Measurements from ENCODE around the gene GYS1. TPM values are rescaled to one million over a fixed set of nuclear protein-coding genes. Genes with fewer than 3 reads are reported as not detected.

Gene GYS1
- total and polyA plus RNA-seq, 2 experiments from 2014 or later: 15.9 to 28.9 TPM

DNA sequence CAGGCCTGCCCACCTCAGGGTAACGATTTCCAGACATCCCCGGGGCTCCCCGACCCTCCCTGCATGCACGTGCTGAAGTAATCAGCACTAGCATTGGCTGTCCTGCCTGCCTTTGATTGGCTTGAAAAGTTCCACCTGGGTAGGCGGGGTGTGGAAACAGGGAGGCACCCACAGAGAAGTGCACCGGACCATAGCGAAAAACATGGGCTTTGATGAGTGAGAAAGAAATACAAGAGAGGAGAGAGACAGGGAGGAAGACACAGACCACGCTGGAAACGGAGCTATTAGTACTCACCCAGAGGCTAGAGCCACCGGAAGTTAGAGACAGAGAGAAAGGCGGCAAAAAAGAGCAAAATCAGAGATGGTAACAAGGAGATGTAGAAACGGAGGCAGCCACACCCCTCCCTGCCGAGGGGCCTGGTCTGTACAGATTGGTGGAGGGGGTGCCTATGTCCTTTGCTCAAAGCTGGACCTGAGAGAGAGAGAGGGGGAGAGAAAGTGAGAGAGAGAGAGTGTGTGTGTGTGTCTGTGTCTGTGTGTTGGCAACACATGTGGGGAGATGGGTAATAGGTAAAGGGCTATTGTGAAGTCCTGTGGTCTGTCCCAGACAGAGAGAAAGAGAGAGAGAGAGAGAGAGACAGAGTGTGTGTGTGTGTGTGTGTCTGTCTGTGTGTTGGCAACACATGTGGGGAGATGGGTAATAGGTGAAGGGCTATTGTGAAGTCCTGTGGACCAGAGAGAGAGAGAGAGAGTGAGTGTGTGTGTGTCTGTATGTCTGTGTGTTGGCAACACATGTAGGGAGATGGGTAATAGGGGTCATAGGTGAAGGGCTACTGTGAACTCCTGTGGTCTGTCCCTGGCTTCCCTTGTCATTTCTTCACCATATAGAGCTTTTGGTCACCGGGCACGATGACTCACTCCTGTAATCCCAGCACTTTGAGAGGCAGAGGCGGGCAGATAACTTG, 28.1 kb upstream of the GYS1 start:
- Histone ChIP-seq H3F3A (replicated peaks; ENCODE audit: low read depth) (0 out of 2 replicates have a peak, but pooled peaks cover 3% of the 10 kb centered on the region), H3K36me3 (ENCODE audit: insufficient read depth) (no peaks in the 10 kb centered on the region), H2AFZ (peak overlapping the region; percentile 74; the same call in 1 of the 2 replicates), H3K27ac (ENCODE audit: low read depth) (no peak overlapping the region), H4K20me1 (replicated peaks; ENCODE audit: insufficient read depth) (no peaks in the 10 kb centered on the region), H3K79me2 (replicated peaks; ENCODE audit: insufficient read depth) (no peaks in the 10 kb centered on the region), H3K4me2 (peak overlapping the region; percentile 14; the same call in 1 of the 2 replicates), H3K4me3 (no peak overlapping the region), H3K27me3 (ENCODE audit: insufficient read depth) (peaks cover 35% of the 10 kb centered on the region), H3K4me1 (ENCODE audit: insufficient read depth) (peaks cover 19% of the 10 kb centered on the region; the same call in 1 of the 2 replicates), H3K9me2 (ENCODE audit: insufficient read depth) (no peaks in the 10 kb centered on the region)
- H3K9me3 Mint-ChIP-seq: peaks cover 3% of the 10 kb centered on the region; the same call in 1 of the 3 replicates
- no peaks in the 10 kb centered on the region for H3K36me3 Mint-ChIP-seq (ENCODE audit: low read depth)
- H3K27ac Mint-ChIP-seq: no peak overlapping the region
- no peak overlapping the region; the same call in 2 of the 3 replicates for H3K4me3 Mint-ChIP-seq
- TF ChIP-seq, protein P1, sequence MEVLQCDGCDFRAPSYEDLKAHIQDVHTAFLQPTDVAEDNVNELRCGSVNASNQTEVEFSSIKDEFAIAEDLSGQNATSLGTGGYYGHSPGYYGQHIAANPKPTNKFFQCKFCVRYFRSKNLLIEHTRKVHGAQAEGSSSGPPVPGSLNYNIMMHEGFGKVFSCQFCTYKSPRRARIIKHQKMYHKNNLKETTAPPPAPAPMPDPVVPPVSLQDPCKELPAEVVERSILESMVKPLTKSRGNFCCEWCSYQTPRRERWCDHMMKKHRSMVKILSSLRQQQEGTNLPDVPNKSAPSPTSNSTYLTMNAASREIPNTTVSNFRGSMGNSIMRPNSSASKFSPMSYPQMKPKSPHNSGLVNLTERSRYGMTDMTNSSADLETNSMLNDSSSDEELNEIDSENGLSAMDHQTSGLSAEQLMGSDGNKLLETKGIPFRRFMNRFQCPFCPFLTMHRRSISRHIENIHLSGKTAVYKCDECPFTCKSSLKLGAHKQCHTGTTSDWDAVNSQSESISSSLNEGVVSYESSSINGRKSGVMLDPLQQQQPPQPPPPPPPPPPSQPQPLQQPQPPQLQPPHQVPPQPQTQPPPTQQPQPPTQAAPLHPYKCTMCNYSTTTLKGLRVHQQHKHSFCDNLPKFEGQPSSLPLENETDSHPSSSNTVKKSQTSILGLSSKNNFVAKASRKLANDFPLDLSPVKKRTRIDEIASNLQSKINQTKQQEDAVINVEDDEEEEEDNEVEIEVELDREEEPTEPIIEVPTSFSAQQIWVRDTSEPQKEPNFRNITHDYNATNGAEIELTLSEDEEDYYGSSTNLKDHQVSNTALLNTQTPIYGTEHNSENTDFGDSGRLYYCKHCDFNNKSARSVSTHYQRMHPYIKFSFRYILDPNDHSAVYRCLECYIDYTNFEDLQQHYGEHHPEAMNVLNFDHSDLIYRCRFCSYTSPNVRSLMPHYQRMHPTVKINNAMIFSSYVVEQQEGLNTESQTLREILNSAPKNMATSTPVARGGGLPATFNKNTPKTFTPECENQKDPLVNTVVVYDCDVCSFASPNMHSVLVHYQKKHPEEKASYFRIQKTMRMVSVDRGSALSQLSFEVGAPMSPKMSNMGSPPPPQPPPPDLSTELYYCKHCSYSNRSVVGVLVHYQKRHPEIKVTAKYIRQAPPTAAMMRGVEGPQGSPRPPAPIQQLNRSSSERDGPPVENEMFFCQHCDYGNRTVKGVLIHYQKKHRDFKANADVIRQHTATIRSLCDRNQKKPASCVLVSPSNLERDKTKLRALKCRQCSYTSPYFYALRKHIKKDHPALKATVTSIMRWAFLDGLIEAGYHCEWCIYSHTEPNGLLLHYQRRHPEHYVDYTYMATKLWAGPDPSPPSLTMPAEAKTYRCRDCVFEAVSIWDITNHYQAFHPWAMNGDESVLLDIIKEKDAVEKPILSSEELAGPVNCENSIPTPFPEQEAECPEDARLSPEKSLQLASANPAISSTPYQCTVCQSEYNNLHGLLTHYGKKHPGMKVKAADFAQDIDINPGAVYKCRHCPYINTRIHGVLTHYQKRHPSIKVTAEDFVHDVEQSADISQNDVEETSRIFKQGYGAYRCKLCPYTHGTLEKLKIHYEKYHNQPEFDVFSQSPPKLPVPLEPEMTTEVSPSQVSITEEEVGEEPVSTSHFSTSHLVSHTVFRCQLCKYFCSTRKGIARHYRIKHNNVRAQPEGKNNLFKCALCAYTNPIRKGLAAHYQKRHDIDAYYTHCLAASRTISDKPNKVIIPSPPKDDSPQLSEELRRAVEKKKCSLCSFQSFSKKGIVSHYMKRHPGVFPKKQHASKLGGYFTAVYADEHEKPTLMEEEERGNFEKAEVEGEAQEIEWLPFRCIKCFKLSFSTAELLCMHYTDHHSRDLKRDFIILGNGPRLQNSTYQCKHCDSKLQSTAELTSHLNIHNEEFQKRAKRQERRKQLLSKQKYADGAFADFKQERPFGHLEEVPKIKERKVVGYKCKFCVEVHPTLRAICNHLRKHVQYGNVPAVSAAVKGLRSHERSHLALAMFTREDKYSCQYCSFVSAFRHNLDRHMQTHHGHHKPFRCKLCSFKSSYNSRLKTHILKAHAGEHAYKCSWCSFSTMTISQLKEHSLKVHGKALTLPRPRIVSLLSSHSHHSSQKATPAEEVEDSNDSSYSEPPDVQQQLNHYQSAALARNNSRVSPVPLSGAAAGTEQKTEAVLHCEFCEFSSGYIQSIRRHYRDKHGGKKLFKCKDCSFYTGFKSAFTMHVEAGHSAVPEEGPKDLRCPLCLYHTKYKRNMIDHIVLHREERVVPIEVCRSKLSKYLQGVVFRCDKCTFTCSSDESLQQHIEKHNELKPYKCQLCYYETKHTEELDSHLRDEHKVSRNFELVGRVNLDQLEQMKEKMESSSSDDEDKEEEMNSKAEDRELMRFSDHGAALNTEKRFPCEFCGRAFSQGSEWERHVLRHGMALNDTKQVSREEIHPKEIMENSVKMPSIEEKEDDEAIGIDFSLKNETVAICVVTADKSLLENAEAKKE (CRISPR knock-in tag; IDR thresholded peaks at IDR 0.05): no peak
- TF ChIP-seq, protein P2, sequence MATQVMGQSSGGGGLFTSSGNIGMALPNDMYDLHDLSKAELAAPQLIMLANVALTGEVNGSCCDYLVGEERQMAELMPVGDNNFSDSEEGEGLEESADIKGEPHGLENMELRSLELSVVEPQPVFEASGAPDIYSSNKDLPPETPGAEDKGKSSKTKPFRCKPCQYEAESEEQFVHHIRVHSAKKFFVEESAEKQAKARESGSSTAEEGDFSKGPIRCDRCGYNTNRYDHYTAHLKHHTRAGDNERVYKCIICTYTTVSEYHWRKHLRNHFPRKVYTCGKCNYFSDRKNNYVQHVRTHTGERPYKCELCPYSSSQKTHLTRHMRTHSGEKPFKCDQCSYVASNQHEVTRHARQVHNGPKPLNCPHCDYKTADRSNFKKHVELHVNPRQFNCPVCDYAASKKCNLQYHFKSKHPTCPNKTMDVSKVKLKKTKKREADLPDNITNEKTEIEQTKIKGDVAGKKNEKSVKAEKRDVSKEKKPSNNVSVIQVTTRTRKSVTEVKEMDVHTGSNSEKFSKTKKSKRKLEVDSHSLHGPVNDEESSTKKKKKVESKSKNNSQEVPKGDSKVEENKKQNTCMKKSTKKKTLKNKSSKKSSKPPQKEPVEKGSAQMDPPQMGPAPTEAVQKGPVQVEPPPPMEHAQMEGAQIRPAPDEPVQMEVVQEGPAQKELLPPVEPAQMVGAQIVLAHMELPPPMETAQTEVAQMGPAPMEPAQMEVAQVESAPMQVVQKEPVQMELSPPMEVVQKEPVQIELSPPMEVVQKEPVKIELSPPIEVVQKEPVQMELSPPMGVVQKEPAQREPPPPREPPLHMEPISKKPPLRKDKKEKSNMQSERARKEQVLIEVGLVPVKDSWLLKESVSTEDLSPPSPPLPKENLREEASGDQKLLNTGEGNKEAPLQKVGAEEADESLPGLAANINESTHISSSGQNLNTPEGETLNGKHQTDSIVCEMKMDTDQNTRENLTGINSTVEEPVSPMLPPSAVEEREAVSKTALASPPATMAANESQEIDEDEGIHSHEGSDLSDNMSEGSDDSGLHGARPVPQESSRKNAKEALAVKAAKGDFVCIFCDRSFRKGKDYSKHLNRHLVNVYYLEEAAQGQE (IDR thresholded peaks at IDR 0.05; ENCODE audit: unreplicated experiment): no peak
- no peak for TF ChIP-seq POLR2AphosphoS5 (IDR thresholded peaks at IDR 0.05; ENCODE audit: low read depth)
- TF ChIP-seq CREB1 (CRISPR knock-in tag; IDR thresholded peaks at IDR 0.05; ENCODE audit: low read depth): no peak
- no peak for TF ChIP-seq ZNF331 (CRISPR knock-in tag; IDR thresholded peaks at IDR 0.05; ENCODE audit: low read depth)
- TF ChIP-seq EZH2 (IDR thresholded peaks at IDR 0.05; ENCODE audit: low read depth, unreplicated experiment): no peak
- no peak for TF ChIP-seq JUNB (IDR thresholded peaks at IDR 0.05; ENCODE audit: unreplicated experiment)
- TF ChIP-seq STAT1 (IDR thresholded peaks at IDR 0.05; ENCODE audit: unreplicated experiment): no peak
- no peak for TF ChIP-seq NANOG (IDR thresholded peaks at IDR 0.05; ENCODE audit: borderline replicate concordance)
- TF ChIP-seq ZNF114 (CRISPR knock-in tag; IDR thresholded peaks at IDR 0.05): no peak
- TF ChIP-seq, protein P3, sequence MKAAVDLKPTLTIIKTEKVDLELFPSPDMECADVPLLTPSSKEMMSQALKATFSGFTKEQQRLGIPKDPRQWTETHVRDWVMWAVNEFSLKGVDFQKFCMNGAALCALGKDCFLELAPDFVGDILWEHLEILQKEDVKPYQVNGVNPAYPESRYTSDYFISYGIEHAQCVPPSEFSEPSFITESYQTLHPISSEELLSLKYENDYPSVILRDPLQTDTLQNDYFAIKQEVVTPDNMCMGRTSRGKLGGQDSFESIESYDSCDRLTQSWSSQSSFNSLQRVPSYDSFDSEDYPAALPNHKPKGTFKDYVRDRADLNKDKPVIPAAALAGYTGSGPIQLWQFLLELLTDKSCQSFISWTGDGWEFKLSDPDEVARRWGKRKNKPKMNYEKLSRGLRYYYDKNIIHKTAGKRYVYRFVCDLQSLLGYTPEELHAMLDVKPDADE (IDR thresholded peaks at IDR 0.05): no peak
- TF ChIP-seq EZH2phosphoT487 (IDR thresholded peaks at IDR 0.05; ENCODE audit: unreplicated experiment): no peak
- H3K4me1 Mint-ChIP-seq: peaks cover 22% of the 10 kb centered on the region
- peaks cover 26% of the 10 kb centered on the region for H3K27me3 Mint-ChIP-seq (ENCODE audit: insufficient read depth, low read depth, poor library complexity)
- ATAC-seq (peak; percentile 2; the same call in 1 of the 3 replicates), DNase-seq (ENCODE audit: low spot score) (no peak)
